MM.1S (cell line): ENCODE measurements around the gene MVB12B.

Experiments used
- CTCF ChIP-seq: fragments of 300-600 bp; sonication (generic); IDR thresholded peaks from 2 replicates; pipeline ENCODE4 v1.5.1; 2016; ENCODE audit warnings: antibody characterized with exemption, low read length, mixed read lengths
- EZH2 ChIP-seq: fragments of 300-600 bp; sonication (generic); optimal IDR thresholded peaks from 2 replicates; pipeline ENCODE3; 2017; ENCODE audit warnings: low read depth, mild to moderate bottlenecking, antibody characterized with exemption, low read length, mixed read lengths

GRCh38 chr9:126452106-126452505 lies 125.5 kb downstream of the MVB12B start:
- TF ChIP-seq CTCF (no peak), EZH2 (no peak)
